Measurements from ENCODE around the gene LSS. TPM values are rescaled to one million over a fixed set of nuclear protein-coding genes. Genes with fewer than 3 reads are reported as not detected.
"Not testable (repeated sequence)": the region's sequence is repeated elsewhere in the genome, so short reads cannot be mapped to it uniquely, and the experiment has no call there.

The LSS gene
- total RNA-seq, 2 experiments from 2014 or later, result 30.4 TPM

GRCh38 chr21:46244602-46245001, 16.0 kb upstream of the LSS start:
- H3K27me3 Mint-ChIP-seq, result no peaks in the 10 kb centered on the region
- no peak for TF ChIP-seq CTCF (IDR thresholded peaks at IDR 0.05)
- Histone ChIP-seq H3K9me3 (ENCODE audit: control insufficient read depth in 1 of 2, insufficient read depth in 1 of 2, low read length in 2 of 2) (no peaks in the 10 kb centered on the region), H3K36me3 (ENCODE audit: insufficient read depth, low read length) (peaks cover 94% of the 10 kb centered on the region), H3K27ac (ENCODE audit: low read depth in 1 of 2, low read length in 2 of 2) (no peak overlapping the region), H3K4me3 (ENCODE audit: low read length) (no peak overlapping the region), H3K4me1 (ENCODE audit: insufficient read depth, low read length) (no peaks in the 10 kb centered on the region), H3K27me3 (ENCODE audit: control insufficient read depth in 1 of 2, insufficient read depth in 2 of 2, low read length in 2 of 2) (no peaks in the 10 kb centered on the region)
- no peak overlapping the region for H3K27ac Mint-ChIP-seq
- ChIA-PET POLR2A (no interaction called here), CTCF (no interaction called here)
- no peaks in the 10 kb centered on the region for H3K9me3 Mint-ChIP-seq
- intact Hi-C loops (cut with DNase I, micrococcal nuclease), result no loop called here
- no peak overlapping the region for H3K4me3 Mint-ChIP-seq
- DNase-seq (no peak), ATAC-seq (ENCODE audit: poor library complexity) (no peak)
- H3K36me3 Mint-ChIP-seq (ENCODE audit: low read depth), result peaks cover 88% of the 10 kb centered on the region
- no peaks in the 10 kb centered on the region for H3K4me1 Mint-ChIP-seq (ENCODE audit: low read depth)

GRCh38 chr21:46243960-46244361, 15.4 kb upstream of the LSS start:
- no peaks in the 10 kb centered on the region for H3K9me3 ChIP-seq (ENCODE audit: control insufficient read depth in 1 of 2, insufficient read depth in 1 of 2, low read length in 2 of 2)
- no peaks in the 10 kb centered on the region for H3K4me1 ChIP-seq (ENCODE audit: insufficient read depth, low read length)
- no peak overlapping the region for H3K4me3 ChIP-seq (ENCODE audit: low read length)
- ATAC-seq (ENCODE audit: poor library complexity) (no peak), DNase-seq (no peak)
- intact Hi-C loops (cut with DNase I, micrococcal nuclease), result no loop called here
- H3K9me3 Mint-ChIP-seq, result no peaks in the 10 kb centered on the region
- ChIA-PET CTCF (no interaction called here), POLR2A (no interaction called here)
- H3K36me3 Mint-ChIP-seq (ENCODE audit: low read depth), result peaks cover 88% of the 10 kb centered on the region
- H3K27me3 ChIP-seq (ENCODE audit: control insufficient read depth in 1 of 2, insufficient read depth in 2 of 2, low read length in 2 of 2), result no peaks in the 10 kb centered on the region
- no peak overlapping the region for H3K4me3 Mint-ChIP-seq
- H3K27me3 Mint-ChIP-seq, result no peaks in the 10 kb centered on the region
- no peak for TF ChIP-seq CTCF (IDR thresholded peaks at IDR 0.05)
- no peak overlapping the region for H3K27ac ChIP-seq (ENCODE audit: low read depth in 1 of 2, low read length in 2 of 2)
- no peaks in the 10 kb centered on the region for H3K4me1 Mint-ChIP-seq (ENCODE audit: low read depth)
- peaks cover 94% of the 10 kb centered on the region for H3K36me3 ChIP-seq (ENCODE audit: insufficient read depth, low read length)
- no peak overlapping the region for H3K27ac Mint-ChIP-seq

- ATAC-seq (ENCODE audit: poor library complexity) (no peak), DNase-seq (no peak)
- Histone ChIP-seq H3K36me3 (ENCODE audit: insufficient read depth, low read length) (peaks cover 92% of the 10 kb centered on the region), H3K27me3 (ENCODE audit: control insufficient read depth in 1 of 2, insufficient read depth in 2 of 2, low read length in 2 of 2) (no peaks in the 10 kb centered on the region), H3K4me3 (ENCODE audit: low read length) (no peak overlapping the region), H3K4me1 (ENCODE audit: insufficient read depth, low read length) (no peaks in the 10 kb centered on the region), H3K27ac (ENCODE audit: low read depth in 1 of 2, low read length in 2 of 2) (no peak overlapping the region), H3K9me3 (ENCODE audit: control insufficient read depth in 1 of 2, insufficient read depth in 1 of 2, low read length in 2 of 2) (no peaks in the 10 kb centered on the region)
- TF ChIP-seq CTCF (IDR thresholded peaks at IDR 0.05), result no peak
- intact Hi-C loops (cut with DNase I, micrococcal nuclease), result no loop called here
- no peaks in the 10 kb centered on the region for H3K9me3 Mint-ChIP-seq
- H3K4me1 Mint-ChIP-seq (ENCODE audit: low read depth), result no peaks in the 10 kb centered on the region
- H3K27me3 Mint-ChIP-seq, result no peaks in the 10 kb centered on the region
- ChIA-PET CTCF (no interaction called here), POLR2A (no interaction called here)
- peaks cover 88% of the 10 kb centered on the region for H3K36me3 Mint-ChIP-seq (ENCODE audit: low read depth)
- peak overlapping the region; percentile 20 for H3K27ac Mint-ChIP-seq
- H3K4me3 Mint-ChIP-seq, result no peak overlapping the region
These were observed 14.8 kb upstream of the LSS start for GRCh38 chr21:46243325-46243724.

- intact Hi-C loops (cut with DNase I, micrococcal nuclease); H3K4me1 Mint-ChIP-seq (ENCODE audit: low read depth); H3K27me3 ChIP-seq (ENCODE audit: control insufficient read depth in 1 of 2, insufficient read depth in 2 of 2, low read length in 2 of 2); H3K27me3 Mint-ChIP-seq; H3K4me3 ChIP-seq (ENCODE audit: low read length); H3K4me3 Mint-ChIP-seq; DNase-seq; POLR2A ChIA-PET; H3K27ac Mint-ChIP-seq; ATAC-seq (ENCODE audit: poor library complexity); H3K9me3 ChIP-seq (ENCODE audit: control insufficient read depth in 1 of 2, insufficient read depth in 1 of 2, low read length in 2 of 2); CTCF ChIA-PET; H3K9me3 Mint-ChIP-seq; H3K4me1 ChIP-seq (ENCODE audit: insufficient read depth, low read length); H3K27ac ChIP-seq (ENCODE audit: low read depth in 1 of 2, low read length in 2 of 2): not testable (repeated sequence)
- peaks cover 87% of the 10 kb centered on the region for H3K36me3 Mint-ChIP-seq (ENCODE audit: low read depth)
- H3K36me3 ChIP-seq (ENCODE audit: insufficient read depth, low read length), result peaks cover 81% of the 10 kb centered on the region
These were observed 13.0 kb upstream of the LSS start for GRCh38 chr21:46241577-46241976.
